ENCODE results near the gene DPYD.

Gene DPYD

GRCh38 chr1:97906567-97907241, 14.1 kb downstream of the DPYD start:
- DNase-seq: no peak

- DNase-seq: no peak
Measured at GRCh38 chr1:97905141-97905940, 15.5 kb downstream of the DPYD start.

GRCh38 chr1:97904534-97904933, 16.3 kb downstream of the DPYD start:
- DNase-seq: no peak

- DNase-seq: no peak
Measured at GRCh38 chr1:97903626-97904025, 17.2 kb downstream of the DPYD start.

GRCh38 chr1:97902067-97902466, 18.8 kb downstream of the DPYD start:
- DNase-seq: no peak

GRCh38 chr1:97901017-97901658, 19.7 kb downstream of the DPYD start:
- no peak for DNase-seq

GRCh38 chr1:97898948-97899347, 21.9 kb downstream of the DPYD start:
- no peak for DNase-seq

- no peak for DNase-seq
Measured at GRCh38 chr1:97895278-97895677, 25.6 kb downstream of the DPYD start.

GRCh38 chr1:97893844-97894243, 27.0 kb downstream of the DPYD start:
- DNase-seq: no peak

- DNase-seq: no peak
Measured at GRCh38 chr1:97886199-97886598, 34.6 kb downstream of the DPYD start.

- no peak for DNase-seq
Measured at GRCh38 chr1:97883823-97884222, 37.0 kb downstream of the DPYD start.

- no peak for DNase-seq
Measured at GRCh38 chr1:97877307-97877706, 43.5 kb downstream of the DPYD start.

- DNase-seq: no peak
Measured at GRCh38 chr1:97875996-97876395, 44.8 kb downstream of the DPYD start.

GRCh38 chr1:97870589-97870988, 50.2 kb downstream of the DPYD start:
- no peak for DNase-seq

- no peak for DNase-seq
Measured at GRCh38 chr1:97869441-97869840, 51.4 kb downstream of the DPYD start.

GRCh38 chr1:97867127-97867526, 53.7 kb downstream of the DPYD start:
- DNase-seq: no peak

- no peak for DNase-seq
Measured at GRCh38 chr1:97864615-97865014, 56.2 kb downstream of the DPYD start.

- no peak for DNase-seq
Measured at GRCh38 chr1:97853221-97853620, 67.6 kb downstream of the DPYD start.

- DNase-seq: no peak
Measured at GRCh38 chr1:97849345-97850340, 71.2 kb downstream of the DPYD start.

GRCh38 chr1:97845805-97846204, 75.0 kb downstream of the DPYD start:
- no peak for DNase-seq

GRCh38 chr1:97844552-97845089, 76.2 kb downstream of the DPYD start:
- no peak for DNase-seq

- DNase-seq: no peak
Measured at GRCh38 chr1:97841338-97841737, 79.5 kb downstream of the DPYD start.
